ENCODE results near the gene LPIN2. TPM values are rescaled to one million over a fixed set of nuclear protein-coding genes. Genes with fewer than 3 reads are reported as not detected.
"Not testable (repeated sequence)": the region's sequence is repeated elsewhere in the genome, so short reads cannot be mapped to it uniquely, and the experiment has no call there.

The LPIN2 gene
- total RNA-seq, 2 experiments from 2014 or later, result 78.4 to 79.6 TPM

- Mint-ChIP-seq H3K27me3 (no peaks in the 10 kb centered on the region), H3K4me3 (no peak overlapping the region), H3K4me1 (peaks cover 52% of the 10 kb centered on the region), H3K9me3 (peaks cover 11% of the 10 kb centered on the region), H3K36me3 (ENCODE audit: low read depth) (peaks cover 15% of the 10 kb centered on the region), H3K27ac (no peak overlapping the region)
- POLR2A ChIA-PET, result no interaction called here
- DNase-seq, result no peak
- CTCF ChIA-PET, result interaction anchor here (1.0 to 1.9 kb wide), 2 partner anchors 60 to 61 kb away, joined by 3 to 6 read pairs; no protein-coding TSS in a partner anchor
Observed at GRCh38 chr18:3054780-3055179, 41.8 kb upstream of the LPIN2 start.

- ChIA-PET CTCF (no interaction called here), POLR2A (no interaction called here)
- Mint-ChIP-seq H3K4me1 (peaks cover 50% of the 10 kb centered on the region), H3K27ac (no peak overlapping the region), H3K4me3 (no peak overlapping the region), H3K9me3 (peaks cover 11% of the 10 kb centered on the region), H3K36me3 (ENCODE audit: low read depth) (peaks cover 15% of the 10 kb centered on the region), H3K27me3 (no peaks in the 10 kb centered on the region)
- DNase-seq, result no peak
Observed at GRCh38 chr18:3054214-3054613, 41.3 kb upstream of the LPIN2 start.

GRCh38 chr18:3053081-3053480 lies 40.1 kb upstream of the LPIN2 start:
- ChIA-PET CTCF (interaction anchor here (0.7 kb wide), 1 partner anchor 9 kb away, joined by 3 read pairs; no protein-coding TSS in a partner anchor), POLR2A (no interaction called here)
- DNase-seq, result no peak
- H3K4me1 Mint-ChIP-seq, result peaks cover 41% of the 10 kb centered on the region
- peaks cover 15% of the 10 kb centered on the region for H3K36me3 Mint-ChIP-seq (ENCODE audit: low read depth)
- no peak overlapping the region for H3K4me3 Mint-ChIP-seq
- H3K9me3 Mint-ChIP-seq, result peaks cover 11% of the 10 kb centered on the region
- no peaks in the 10 kb centered on the region for H3K27me3 Mint-ChIP-seq
- no peak overlapping the region for H3K27ac Mint-ChIP-seq

- H3K27me3 Mint-ChIP-seq, result no peaks in the 10 kb centered on the region
Observed at GRCh38 chr18:3052411-3052758, 39.4 kb upstream of the LPIN2 start.

GRCh38 chr18:3051718-3052410 lies 38.9 kb upstream of the LPIN2 start:
- CTCF ChIA-PET, result no interaction called here
- DNase-seq, result no peak
- Mint-ChIP-seq H3K9me3 (peaks cover 11% of the 10 kb centered on the region), H3K27ac (no peak overlapping the region), H3K4me1 (peaks cover 34% of the 10 kb centered on the region), H3K4me3 (no peak overlapping the region), H3K27me3 (no peaks in the 10 kb centered on the region), H3K36me3 (ENCODE audit: low read depth) (peaks cover 15% of the 10 kb centered on the region)
- POLR2A ChIA-PET, result no interaction called here

More at GRCh38 chr18:3052411-3052758, 39.4 kb upstream of the LPIN2 start:
- Mint-ChIP-seq H3K4me3 (no peak overlapping the region), H3K27ac (no peak overlapping the region), H3K9me3 (peaks cover 11% of the 10 kb centered on the region), H3K36me3 (ENCODE audit: low read depth) (peaks cover 15% of the 10 kb centered on the region), H3K4me1 (peaks cover 38% of the 10 kb centered on the region)
- ChIA-PET CTCF (no interaction called here), POLR2A (no interaction called here)
- DNase-seq, result no peak

- H3K4me3 Mint-ChIP-seq, CTCF ChIA-PET, DNase-seq, H3K27me3 Mint-ChIP-seq, H3K27ac Mint-ChIP-seq: not testable (repeated sequence)
- POLR2A ChIA-PET, result interaction anchor here (1.1 kb wide), 1 partner anchor 13 kb away, joined by 3 read pairs; no protein-coding TSS in a partner anchor
- peaks cover 38% of the 10 kb centered on the region for H3K4me1 Mint-ChIP-seq
- peaks cover 15% of the 10 kb centered on the region for H3K36me3 Mint-ChIP-seq (ENCODE audit: low read depth)
- peaks cover 11% of the 10 kb centered on the region for H3K9me3 Mint-ChIP-seq
Observed at GRCh38 chr18:3049897-3050454, 37.0 kb upstream of the LPIN2 start.

DNA sequence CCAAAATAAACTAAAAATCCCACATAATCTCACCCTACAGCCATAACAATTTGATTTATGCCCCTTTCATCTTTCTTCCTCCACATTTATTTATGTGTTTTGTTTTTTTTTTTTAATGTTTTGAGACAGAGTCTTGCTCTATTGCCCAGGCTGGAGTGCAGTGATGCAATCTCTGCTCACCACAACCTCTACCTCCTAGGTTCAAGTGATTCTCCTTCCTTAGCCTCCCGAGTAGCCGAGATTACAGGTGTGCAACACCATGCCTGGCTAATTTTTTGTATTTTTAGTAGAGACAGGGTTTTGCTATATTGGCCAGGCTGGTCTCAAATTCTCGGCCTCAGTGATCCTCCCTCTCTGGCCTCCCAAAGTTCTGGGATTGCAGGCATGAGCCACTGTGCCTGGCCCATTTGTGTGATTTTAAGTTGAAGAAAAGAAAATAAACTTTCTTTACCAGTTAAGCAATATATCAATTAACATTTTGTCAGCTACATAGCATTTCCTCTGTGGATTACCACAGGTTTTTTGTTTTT lies 35.9 kb upstream of the LPIN2 start:
- DNase-seq, result no peak
- Mint-ChIP-seq H3K27ac (no peak overlapping the region), H3K27me3 (no peaks in the 10 kb centered on the region), H3K36me3 (ENCODE audit: low read depth) (peaks cover 12% of the 10 kb centered on the region), H3K4me3 (no peak overlapping the region), H3K4me1 (peaks cover 36% of the 10 kb centered on the region), H3K9me3 (peaks cover 8% of the 10 kb centered on the region)
- POLR2A ChIA-PET, result interaction anchor here (0.6 to 0.9 kb wide), 2 partner anchors 8 to 10 kb away, joined by 3 read pairs; no protein-coding TSS in a partner anchor
- CTCF ChIA-PET, result interaction anchor here (1.2 kb wide), 1 partner anchor 14 kb away, joined by 3 read pairs; no protein-coding TSS in a partner anchor

GRCh38 chr18:3048121-3048520 lies 35.2 kb upstream of the LPIN2 start:
- Mint-ChIP-seq H3K36me3 (ENCODE audit: low read depth) (peaks cover 6% of the 10 kb centered on the region), H3K4me3 (no peak overlapping the region), H3K27ac (no peak overlapping the region), H3K9me3 (peaks cover 2% of the 10 kb centered on the region), H3K27me3 (no peaks in the 10 kb centered on the region), H3K4me1 (peaks cover 30% of the 10 kb centered on the region)
- no peak for DNase-seq
- ChIA-PET CTCF (no interaction called here), POLR2A (interaction anchor here (0.9 kb wide), 1 partner anchor 9 kb away, joined by 3 read pairs; no protein-coding TSS in a partner anchor)

GRCh38 chr18:3046216-3046808 lies 33.4 kb upstream of the LPIN2 start:
- Mint-ChIP-seq H3K36me3 (ENCODE audit: low read depth) (no peaks in the 10 kb centered on the region), H3K9me3 (no peaks in the 10 kb centered on the region), H3K4me1 (peaks cover 17% of the 10 kb centered on the region), H3K27ac (peak overlapping the region; percentile 45), H3K4me3 (no peak overlapping the region), H3K27me3 (no peaks in the 10 kb centered on the region)
- POLR2A ChIA-PET, result interaction anchor here (1.1 to 3.0 kb wide), 2 partner anchors 11 to 15 kb away, joined by 3 to 17 read pairs; no protein-coding TSS in a partner anchor
- CTCF ChIA-PET, result interaction anchor here (0.8 to 3.5 kb wide), 3 partner anchors 10 to 61 kb away, joined by 3 to 11 read pairs (median 4); no protein-coding TSS in a partner anchor
- DNase-seq, result no peak

- Mint-ChIP-seq H3K4me3 (no peak overlapping the region), H3K36me3 (ENCODE audit: low read depth) (no peaks in the 10 kb centered on the region), H3K4me1 (peaks cover 18% of the 10 kb centered on the region), H3K27me3 (no peaks in the 10 kb centered on the region), H3K27ac (no peak overlapping the region), H3K9me3 (no peaks in the 10 kb centered on the region)
- POLR2A ChIA-PET, result interaction anchor here (0.7 to 3.0 kb wide), 2 partner anchors 16 to 30 kb away, joined by 3 to 17 read pairs; no protein-coding TSS in a partner anchor
- CTCF ChIA-PET, result interaction anchor here (3.5 kb wide), 1 partner anchor 17 kb away, joined by 11 read pairs; no protein-coding TSS in a partner anchor
- DNase-seq, result no peak
Observed at GRCh38 chr18:3044931-3045698, 32.2 kb upstream of the LPIN2 start.

DNA sequence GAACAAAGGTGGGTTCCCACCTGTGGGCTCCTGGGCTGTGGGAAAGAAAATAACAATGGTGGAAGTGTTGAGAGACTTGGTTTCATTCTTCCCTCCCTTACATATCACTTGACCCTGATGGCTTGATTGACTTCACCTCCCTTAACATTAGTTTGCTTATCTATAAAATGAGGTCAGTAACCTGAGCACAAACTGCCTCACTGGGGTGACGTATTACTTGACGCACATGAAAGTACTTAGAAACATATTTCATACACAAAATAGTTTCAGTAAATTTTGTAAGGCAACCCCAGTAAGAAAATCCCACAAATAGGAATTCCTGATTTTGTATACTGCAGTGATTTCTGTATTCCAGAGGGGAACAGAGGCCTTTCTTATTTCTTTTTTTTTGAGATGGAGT lies 29.4 kb upstream of the LPIN2 start:
- POLR2A ChIA-PET, result no interaction called here

DNA sequence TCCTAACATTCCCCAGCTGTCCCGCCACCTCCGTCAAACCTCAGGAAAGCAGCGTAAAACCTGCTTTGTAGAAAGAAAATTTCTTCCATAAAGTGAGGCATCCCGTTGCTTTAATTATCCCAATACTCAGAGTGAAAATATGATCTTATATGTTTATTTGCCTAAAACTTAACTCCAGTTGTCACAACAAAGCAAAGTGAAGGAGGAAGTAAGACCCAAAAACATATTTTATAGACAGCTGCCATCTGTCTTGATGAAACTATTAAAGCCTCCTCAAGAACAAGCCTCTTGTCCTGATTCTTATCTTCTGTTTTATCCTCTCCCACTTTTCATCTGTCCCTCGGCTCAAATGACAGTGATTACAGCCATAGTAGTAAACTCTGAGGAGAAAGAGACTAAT lies 28.9 kb upstream of the LPIN2 start:
- Mint-ChIP-seq H3K27ac (no peak overlapping the region), H3K9me3 (no peaks in the 10 kb centered on the region), H3K4me1 (peaks cover 32% of the 10 kb centered on the region), H3K27me3 (no peaks in the 10 kb centered on the region), H3K4me3 (no peak overlapping the region), H3K36me3 (ENCODE audit: low read depth) (no peaks in the 10 kb centered on the region)
- POLR2A ChIA-PET, result interaction anchor here (1.0 kb wide), 1 partner anchor 20 kb away, joined by 4 read pairs; no protein-coding TSS in a partner anchor
- DNase-seq, result no peak
- CTCF ChIA-PET, result interaction anchor here (0.9 kb wide), 1 partner anchor 48 kb away, joined by 4 read pairs; no protein-coding TSS in a partner anchor

More for the DNA sequence above, 29.4 kb upstream of the LPIN2 start:
- Mint-ChIP-seq H3K4me1 (peaks cover 31% of the 10 kb centered on the region), H3K36me3 (ENCODE audit: low read depth) (no peaks in the 10 kb centered on the region), H3K9me3 (no peaks in the 10 kb centered on the region), H3K27me3 (no peaks in the 10 kb centered on the region), H3K27ac (no peak overlapping the region), H3K4me3 (no peak overlapping the region)
- CTCF ChIA-PET, result no interaction called here
- no peak for DNase-seq

Data from activated CD4-positive, alpha-beta memory T cell treated with anti-CD3 and anti-CD28 coated beads, Interleukin-2, amount 10 ng/mL, durations not matched to agents 7 days and 5 days (primary cell).